ENCODE data around the gene ENDOU.

DNA sequence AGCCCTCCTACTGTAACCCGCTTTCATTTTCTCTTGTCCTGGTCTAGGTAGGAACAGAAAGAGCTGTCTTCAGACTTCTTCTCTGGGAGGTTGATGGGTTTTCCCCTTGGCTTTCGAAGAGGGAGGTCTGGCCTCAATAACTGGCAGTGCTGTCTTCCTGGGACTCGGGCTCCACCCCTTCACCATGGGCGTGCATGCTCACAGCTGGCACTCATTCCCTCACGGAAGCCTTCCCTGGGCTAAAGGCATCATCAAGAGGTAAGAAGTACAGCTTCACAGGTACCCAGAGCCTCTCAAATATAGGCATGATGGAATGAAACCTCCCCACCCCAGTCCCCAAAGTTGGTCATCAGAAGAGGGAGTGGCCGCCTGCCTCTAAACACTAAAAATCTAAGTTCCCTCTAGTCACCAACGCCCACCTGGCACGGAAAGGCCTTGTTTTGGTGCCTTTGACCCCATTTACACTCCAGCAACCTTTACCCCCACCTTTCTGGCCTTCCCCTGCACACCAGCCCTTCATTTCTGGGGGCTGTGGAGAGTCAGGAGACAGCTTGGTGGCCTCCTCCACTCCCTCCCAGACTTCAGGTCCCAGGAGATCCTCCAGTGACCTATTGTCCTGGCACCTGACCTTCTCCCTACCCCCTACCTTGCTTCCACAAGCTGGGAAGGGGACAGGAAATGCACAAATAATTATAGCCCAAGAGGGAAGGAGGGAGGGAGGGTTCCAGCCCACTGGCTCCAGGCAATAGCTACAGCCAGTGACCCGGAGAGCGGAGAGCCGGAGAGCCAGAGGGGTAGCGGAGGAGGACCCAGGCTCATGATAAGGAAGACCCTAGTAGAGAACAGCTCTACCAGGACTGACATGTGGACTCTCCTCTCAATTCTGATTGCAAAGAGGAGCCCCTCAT is 30.6 kb upstream of the ENDOU start:
- TF ChIP-seq, protein P1, sequence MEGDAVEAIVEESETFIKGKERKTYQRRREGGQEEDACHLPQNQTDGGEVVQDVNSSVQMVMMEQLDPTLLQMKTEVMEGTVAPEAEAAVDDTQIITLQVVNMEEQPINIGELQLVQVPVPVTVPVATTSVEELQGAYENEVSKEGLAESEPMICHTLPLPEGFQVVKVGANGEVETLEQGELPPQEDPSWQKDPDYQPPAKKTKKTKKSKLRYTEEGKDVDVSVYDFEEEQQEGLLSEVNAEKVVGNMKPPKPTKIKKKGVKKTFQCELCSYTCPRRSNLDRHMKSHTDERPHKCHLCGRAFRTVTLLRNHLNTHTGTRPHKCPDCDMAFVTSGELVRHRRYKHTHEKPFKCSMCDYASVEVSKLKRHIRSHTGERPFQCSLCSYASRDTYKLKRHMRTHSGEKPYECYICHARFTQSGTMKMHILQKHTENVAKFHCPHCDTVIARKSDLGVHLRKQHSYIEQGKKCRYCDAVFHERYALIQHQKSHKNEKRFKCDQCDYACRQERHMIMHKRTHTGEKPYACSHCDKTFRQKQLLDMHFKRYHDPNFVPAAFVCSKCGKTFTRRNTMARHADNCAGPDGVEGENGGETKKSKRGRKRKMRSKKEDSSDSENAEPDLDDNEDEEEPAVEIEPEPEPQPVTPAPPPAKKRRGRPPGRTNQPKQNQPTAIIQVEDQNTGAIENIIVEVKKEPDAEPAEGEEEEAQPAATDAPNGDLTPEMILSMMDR (IDR thresholded peaks at IDR 0.05) = no peak
- TF ChIP-seq ZFX (IDR thresholded peaks at IDR 0.05; ENCODE audit: borderline replicate concordance) = no peak
